Measurements from ENCODE around the gene B3GALT2. TPM values are rescaled to one million over a fixed set of nuclear protein-coding genes. Genes with fewer than 3 reads are reported as not detected.

Gene B3GALT2
- total and polyA plus RNA-seq, 10 of the 15 experiments (the other 5 are each of a cell fraction or from before 2014, with no cell fraction given) = 0.10 to 0.25 (median 0.14) TPM; not detected in 7

- ATAC-seq (peak; percentile 59), FAIRE-seq (peak; percentile 13), DNase-seq (ENCODE audit: low read depth, low spot score) (no peak)
- Histone ChIP-seq H3K79me2 (ENCODE audit: control insufficient read depth, insufficient read depth, low read length) (peaks cover 23% of the 10 kb centered on the region), H3K27ac (ENCODE audit: control insufficient read depth, insufficient read depth) (no peak overlapping the region), H3K9ac (ENCODE audit: control insufficient read depth, insufficient read depth, low read length) (no peak overlapping the region), H3K9me3 (replicated peaks; ENCODE audit: control insufficient read depth, insufficient read depth, low read length) (peaks cover 5% of the 10 kb centered on the region; the same call in 2 of the 3 replicates), H3K27me3 (replicated peaks in 1 of 2; ENCODE audit: control insufficient read depth in 2 of 2, insufficient read depth in 2 of 2, low read length in 1 of 2) (no peaks in the 10 kb centered on the region), H4K20me1 (ENCODE audit: control insufficient read depth, insufficient read depth) (no peaks in the 10 kb centered on the region), H3K36me3 (ENCODE audit: control insufficient read depth in 2 of 2, insufficient read depth in 2 of 2, low read length in 1 of 2) (peaks cover 0 to 10% of the 10 kb centered on the region in 2 experiments; a peak in 3 of 4 replicates), H3K4me3 (no peak overlapping the region), H2AFZ (ENCODE audit: control insufficient read depth, low read depth, low read length) (no peak overlapping the region), H3K4me2 (ENCODE audit: control insufficient read depth, insufficient read depth) (no peak overlapping the region), H3K4me1 (ENCODE audit: control insufficient read depth, insufficient read depth, low read length) (no peaks in the 10 kb centered on the region)
- intact Hi-C loops (cut with micrococcal nuclease; ENCODE audit: unreplicated experiment) (no loop called here), in situ Hi-C loops (cut with MboI) (no loop called here)
- CTCF ChIA-PET = interaction anchor here (1.3 to 2.1 kb wide), 6 partner anchors 9 to 213 kb away, joined by 4 to 13 read pairs (median 7); no protein-coding TSS in a partner anchor
- BruUV-seq (replicated peaks) = no TSS peak
- RAD21 ChIA-PET (ENCODE audit: unreplicated experiment) = interaction anchor here (1.0 to 1.5 kb wide), 4 partner anchors 11 to 149 kb away, joined by 3 read pairs; no protein-coding TSS in a partner anchor
- POLR2A ChIA-PET = interaction anchor here (0.6 kb wide), 1 partner anchor 32 kb away, joined by 3 read pairs; no protein-coding TSS in a partner anchor
- SMC1A ChIA-PET (ENCODE audit: uncharacterized antibody, unreplicated experiment) = interaction anchor here (0.7 to 1.3 kb wide), 6 partner anchors 10 to 148 kb away, joined by 3 to 4 read pairs (median 3); no protein-coding TSS in a partner anchor
- TF ChIP-seq ZNF217 (IDR thresholded peaks at IDR 0.05) (no peak), RAD21 (IDR thresholded peaks at IDR 0.05; ENCODE audit: insufficient read depth, low read depth, low read length) (peak; percentile 55), RUNX3 (IDR thresholded peaks at IDR 0.05; ENCODE audit: low read length) (0 out of 2 replicates have a peak, but pooled peaks have one; percentile 18)
- TF ChIP-seq, protein P1, sequence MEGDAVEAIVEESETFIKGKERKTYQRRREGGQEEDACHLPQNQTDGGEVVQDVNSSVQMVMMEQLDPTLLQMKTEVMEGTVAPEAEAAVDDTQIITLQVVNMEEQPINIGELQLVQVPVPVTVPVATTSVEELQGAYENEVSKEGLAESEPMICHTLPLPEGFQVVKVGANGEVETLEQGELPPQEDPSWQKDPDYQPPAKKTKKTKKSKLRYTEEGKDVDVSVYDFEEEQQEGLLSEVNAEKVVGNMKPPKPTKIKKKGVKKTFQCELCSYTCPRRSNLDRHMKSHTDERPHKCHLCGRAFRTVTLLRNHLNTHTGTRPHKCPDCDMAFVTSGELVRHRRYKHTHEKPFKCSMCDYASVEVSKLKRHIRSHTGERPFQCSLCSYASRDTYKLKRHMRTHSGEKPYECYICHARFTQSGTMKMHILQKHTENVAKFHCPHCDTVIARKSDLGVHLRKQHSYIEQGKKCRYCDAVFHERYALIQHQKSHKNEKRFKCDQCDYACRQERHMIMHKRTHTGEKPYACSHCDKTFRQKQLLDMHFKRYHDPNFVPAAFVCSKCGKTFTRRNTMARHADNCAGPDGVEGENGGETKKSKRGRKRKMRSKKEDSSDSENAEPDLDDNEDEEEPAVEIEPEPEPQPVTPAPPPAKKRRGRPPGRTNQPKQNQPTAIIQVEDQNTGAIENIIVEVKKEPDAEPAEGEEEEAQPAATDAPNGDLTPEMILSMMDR (IDR thresholded peaks at IDR 0.05 in 2 of 3, conservative IDR thresholded peaks at IDR 0.05 in 1 of 3; ENCODE audit: control insufficient read depth in 2 of 3, extremely low read depth in 1 of 3, insufficient read depth in 1 of 3, low read depth in 3 of 3, low read length in 3 of 3) = peak in 2 of 3 experiments; percentile 22 to 38; a peak in 2 of 6 replicates
Measured at GRCh38 chr1:193190096-193190744, 3.8 kb upstream of the B3GALT2 start.

Data from GM12878 (cell line).